Measurements from ENCODE around the gene MLANA.
"Not testable (repeated sequence)": the region's sequence is repeated elsewhere in the genome, so short reads cannot be mapped to it uniquely, and the experiment has no call there.

The MLANA gene

GRCh38 chr9:5870020-5870339 is 20.7 kb upstream of the MLANA start:
- no peak for DNase-seq

- no peak for DNase-seq
These were observed 20.0 kb upstream of the MLANA start for GRCh38 chr9:5870691-5871090.

GRCh38 chr9:5871785-5872184 is 18.9 kb upstream of the MLANA start:
- DNase-seq, result no peak

- no peak for DNase-seq
These were observed 18.2 kb upstream of the MLANA start for GRCh38 chr9:5872511-5872910.

GRCh38 chr9:5873439-5873838 is 17.2 kb upstream of the MLANA start:
- no peak for DNase-seq

GRCh38 chr9:5874048-5874447 is 16.6 kb upstream of the MLANA start:
- no peak for DNase-seq

GRCh38 chr9:5876026-5876425 is 14.7 kb upstream of the MLANA start:
- no peak for DNase-seq

GRCh38 chr9:5876711-5877110 is 14.0 kb upstream of the MLANA start:
- no peak for DNase-seq

- DNase-seq, result no peak
These were observed 11.1 kb upstream of the MLANA start for GRCh38 chr9:5879419-5880181.

GRCh38 chr9:5882244-5883012 is 8.3 kb upstream of the MLANA start:
- DNase-seq, result not testable (repeated sequence)

GRCh38 chr9:5884191-5884590 is 6.5 kb upstream of the MLANA start:
- DNase-seq, result no peak

- peak; percentile 85 to 89 for DNase-seq
These were observed 4.4 kb upstream of the MLANA start for GRCh38 chr9:5886114-5886939.

GRCh38 chr9:5892456-5893133 is 1.9 kb downstream of the MLANA start:
- DNase-seq, result no peak

- no peak for DNase-seq
These were observed 2.4 kb downstream of the MLANA start for GRCh38 chr9:5893134-5893505.

- DNase-seq, result no peak
These were observed 3.0 kb downstream of the MLANA start for GRCh38 chr9:5893591-5894236.

GRCh38 chr9:5894237-5894959 is 3.7 kb downstream of the MLANA start:
- no peak for DNase-seq

- DNase-seq, result no peak
These were observed 5.1 kb downstream of the MLANA start for GRCh38 chr9:5895782-5896181.

- DNase-seq, result no peak
These were observed 6.2 kb downstream of the MLANA start for GRCh38 chr9:5896863-5897262.

- no peak for DNase-seq
These were observed 7.2 kb downstream of the MLANA start for GRCh38 chr9:5897851-5898250.

GRCh38 chr9:5899292-5899691 is 8.6 kb downstream of the MLANA start:
- DNase-seq, result no peak

GRCh38 chr9:5900622-5901021 is 9.9 kb downstream of the MLANA start:
- no peak for DNase-seq

- DNase-seq, result no peak
These were observed 11.7 kb downstream of the MLANA start for GRCh38 chr9:5902377-5902776.

Measured in stimulated activated CD4-positive, alpha-beta T cell treated with anti-CD3 and anti-CD28 coated beads, Interleukin-2, amount 100 ng/mL, for 48 hours (primary cell).